GM12878 (cell line): ENCODE results near the gene FNDC3A. TPM values are rescaled to one million over a fixed set of nuclear protein-coding genes. Genes with fewer than 3 reads are reported as not detected.

Experiments used
- ATAC-seq: fragments of 200-7000 bp; cut with Tn5 transposase; 3 replicates; pipeline ENCODE4 v1.9.1; 2020; ENCODE audit warnings: mild to moderate bottlenecking, moderate library complexity
- BruUV-seq: library from RNA; stranded (reverse); fragments of 400-500 nt; replicated peaks from 2 replicates; lab custom pipeline; 2021; lab: Mats Ljungman, UMichigan
- CTCF ChIA-PET: fragments of 300-600 bp; sonication (Branson Sonifier 250); formaldehyde crosslinking; extraction: SDS; loops from one replicate; lab custom pipeline; 2021; ENCODE audit warnings: inconsistent platforms; lab: Yijun Ruan, JAX
- POLR2A ChIA-PET: fragments of 350-600 bp; formaldehyde crosslinking; extraction: SDS; loops from one replicate; lab custom pipeline; 2021; ENCODE audit warnings: inconsistent platforms; lab: Charles Lee
- RAD21 ChIA-PET: fragments of 300-600 bp; sonication (Branson Sonifier 250); formaldehyde crosslinking; loops from one replicate; lab custom pipeline; 2023; ENCODE audit warnings: antibody characterized with exemption; ENCODE audit not compliant: unreplicated experiment; lab: Charles Lee
- SMC1A ChIA-PET: fragments of 300-600 bp; sonication (Branson Sonifier 250); formaldehyde crosslinking; loops from one replicate; lab custom pipeline; 2023; ENCODE audit not compliant: unreplicated experiment, uncharacterized antibody; lab: Charles Lee
- DNase-seq: peaks from one replicate; pipeline ENCODE4 v3.0.0-alpha.2; 2011; ENCODE audit warnings: low read depth, low spot score
- FAIRE-seq: peaks from 3 replicates; lab custom pipeline; 2011; peaks lifted over from hg19 to GRCh38; lab: Jason Lieb, UNC
- H2AFZ ChIP-seq: 2 replicates; pipeline ENCODE4 v1.6.0; 2011; ENCODE audit warnings: low read depth, low read length, control low read depth; ENCODE audit not compliant: control insufficient read depth
- H3K27ac ChIP-seq: 2 replicates; pipeline ENCODE4 v1.5.1; 2011; ENCODE audit warnings: control low read depth; ENCODE audit not compliant: control insufficient read depth, insufficient read depth
- H3K27me3 ChIP-seq, 2 experiments: replicated peaks in 1 of 2; 2 replicates each; pipeline versions ENCODE4 v1.6.0 to v1.6.1; 2011; ENCODE audit warnings: low read length in 1 of 2; ENCODE audit not compliant: control insufficient read depth in 2 of 2, insufficient read depth in 2 of 2
- H3K36me3 ChIP-seq, 2 experiments: 2 replicates each; pipeline ENCODE4 v1.5.1; 2011; ENCODE audit warnings: low read length in 1 of 2; ENCODE audit not compliant: control insufficient read depth in 2 of 2, insufficient read depth in 2 of 2
- H3K4me1 ChIP-seq: 2 replicates; pipeline ENCODE4 v1.6.1; 2011; ENCODE audit warnings: mild to moderate bottlenecking, low read length, moderate library complexity, mixed read lengths; ENCODE audit not compliant: control insufficient read depth, insufficient read depth
- H3K4me2 ChIP-seq: 2 replicates; pipeline ENCODE4 v1.6.0; 2011; ENCODE audit warnings: control low read depth; ENCODE audit not compliant: control insufficient read depth, insufficient read depth
- H3K4me3 ChIP-seq: fragments of 200-600 bp; sonication (generic); 2 replicates; pipeline ENCODE4 v1.5.1; 2016
- H3K79me2 ChIP-seq: 2 replicates; pipeline ENCODE4 v1.6.0; 2011; ENCODE audit warnings: low read length; ENCODE audit not compliant: control insufficient read depth, insufficient read depth
- H3K9ac ChIP-seq: 2 replicates; pipeline ENCODE4 v1.8.0; 2011; ENCODE audit warnings: low read length, control low read depth, mixed read lengths; ENCODE audit not compliant: control insufficient read depth, insufficient read depth
- H3K9me3 ChIP-seq: replicated peaks from 3 replicates; pipeline ENCODE4 v1.5.1; 2011; ENCODE audit warnings: mild to moderate bottlenecking, low read length; ENCODE audit not compliant: control insufficient read depth, insufficient read depth
- H4K20me1 ChIP-seq: 2 replicates; pipeline ENCODE4 v1.6.0; 2011; ENCODE audit not compliant: control insufficient read depth, insufficient read depth
- EP300 ChIP-seq, 2 experiments: fragments of 150-350 bp in 1 of 2; IDR thresholded peaks; 2 replicates each; pipeline ENCODE4 v1.6.1; 2011 to 2012; ENCODE audit warnings: low read depth in 2 of 2, low read length in 2 of 2, borderline replicate concordance in 1 of 2, improper control_type of control experiment in 1 of 2, inconsistent platforms in 1 of 2; ENCODE audit not compliant: control insufficient read depth in 1 of 2
- REST ChIP-seq: IDR thresholded peaks from 2 replicates; pipeline ENCODE4 v1.6.1; 2012; ENCODE audit warnings: mild to moderate bottlenecking, low read depth, low read length
- WGBS: methylation state at CpG from one replicate; pipeline ENCODE4 v1.1.6; 2016; ENCODE audit warnings: low lambda C conversion rate; ENCODE audit not compliant: insufficient replicate concordance, insufficient coverage; ENCODE audit errors: missing lambda C conversion rate; 5-methylcytosine and 5-hydroxymethylcytosine counted together
- in situ Hi-C: fragments of 300-500 bp; cut with MboI; formaldehyde crosslinking; loops from 9 replicates; pipeline ENCODE4 v1.14.3; 2018; ENCODE audit warnings: mixed read lengths
- intact Hi-C: fragments of 100-400 bp; cut with micrococcal nuclease; formaldehyde crosslinking; loops from one replicate; pipeline ENCODE4 v1.14.2; 2022; ENCODE audit not compliant: unreplicated experiment
- polyA plus RNA-seq, 11 experiments: library from polyadenylated mRNA; depleted of rRNA in 4 of 11; unstranded in 6 of 11; stranded (reverse) in 5 of 11; fragments of >200 nt; fragmentation: Nextera tagmentation in 4 of 11; fragmentation: Illumina TruSeq in 1 of 11; extraction: Ambion mirVana in 4 of 11; extraction: Trizol in 1 of 11; gene quantifications; 1 replicate in 1 of 11; 2 replicates in 10 of 11; pipeline versions ENCODE4 v1.2.1 to v1.2.3, GENCODE V29; 2011 to 2016; ENCODE audit warnings: inconsistent platforms in 2 of 11, missing spikeins in 2 of 11, low read depth in 1 of 11
- total RNA-seq, 4 experiments: library from RNA; depleted of rRNA in 3 of 4; stranded (reverse); fragments of >200 nt in 3 of 4; fragmentation: Illumina TruSeq in 1 of 4; extraction: Trizol in 1 of 4; gene quantifications; 2 replicates each; pipeline versions ENCODE4 v1.2.1 to v1.2.3, GENCODE V29; 2013 to 2021

The FNDC3A gene
- total and polyA plus RNA-seq, 10 of the 15 experiments (the other 5 are each of a cell fraction or from before 2014, with no cell fraction given), result 6.3 to 46.4 (median 22.8) TPM

- H3K9me3 ChIP-seq, result no peaks in the 10 kb centered on the region
- H3K9ac ChIP-seq, result no peak overlapping the region
- CTCF ChIA-PET, result no interaction called here
- TF ChIP-seq EP300 (IDR thresholded peaks at IDR 0.05; ENCODE audit: borderline replicate concordance in 1 of 2, control insufficient read depth in 1 of 2, low read depth in 2 of 2, low read length in 2 of 2) (no peak), REST (no peak)
- TF ChIP-seq, all 136 proteins: peak for 0
- DNase-seq, result no peak
- no TSS peak for BruUV-seq
- Histone ChIP-seq H3K27ac (no peak overlapping the region), H3K36me3 (no peaks in the 10 kb centered on the region), H4K20me1 (no peaks in the 10 kb centered on the region), H3K4me3 (no peak overlapping the region), H3K4me2 (no peak overlapping the region), H3K27me3 (no peaks in the 10 kb centered on the region), H3K4me1 (no peaks in the 10 kb centered on the region), H2AFZ (no peak overlapping the region), H3K79me2 (no peaks in the 10 kb centered on the region)
- ChIA-PET RAD21 (no interaction called here), POLR2A (no interaction called here), SMC1A (interaction anchor here (1.2 kb wide), 1 partner anchor 14 kb away, joined by 4 read pairs; no protein-coding TSS in a partner anchor)
- no peak for ATAC-seq
- in situ Hi-C loops, result no loop called here
- intact Hi-C loops, result no loop called here
- no peak for FAIRE-seq
- WGBS, result 16% methylated on average over 2 of the region's 2 CpGs
Measured at GRCh38 chr13:48946163-48946562, 29.5 kb upstream of the FNDC3A start.
